Stimulated activated CD8-positive, alpha-beta memory T cell treated with anti-CD3 and anti-CD28 coated beads, Interleukin-7, amount 100 ng/mL, for 1 hour (primary cell): ENCODE measurements around the gene RPTOR.
"Not testable (repeated sequence)": the region's sequence is repeated elsewhere in the genome, so short reads cannot be mapped to it uniquely, and the experiment has no call there.

Experiments used
- DNase-seq, 2 donors: peaks; one replicate each; pipeline ENCODE4 v3.0.0-alpha.2; 2020; ENCODE audit warnings: low read depth in 2 of 2

The RPTOR gene

DNA sequence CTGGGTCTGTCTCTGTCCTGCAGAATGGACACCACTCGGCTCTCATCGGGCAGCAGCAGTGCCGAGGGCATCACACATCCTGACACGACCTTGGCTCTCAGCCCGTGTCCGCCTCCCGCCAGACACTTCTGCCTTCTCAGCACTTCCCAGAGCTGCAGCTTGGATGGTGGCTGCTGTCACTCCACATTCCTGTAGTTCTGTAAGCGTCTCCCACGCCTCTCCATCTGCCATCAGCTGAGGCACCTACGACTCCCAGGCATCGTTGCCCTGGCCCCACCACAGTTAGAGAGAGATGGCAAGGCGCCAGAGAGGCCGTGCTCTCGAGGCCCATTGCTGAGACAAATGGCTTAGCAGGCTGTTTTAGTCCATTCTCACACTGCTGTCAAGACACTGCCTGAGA, 251.1 kb downstream of the RPTOR start:
- no peak for DNase-seq

DNA sequence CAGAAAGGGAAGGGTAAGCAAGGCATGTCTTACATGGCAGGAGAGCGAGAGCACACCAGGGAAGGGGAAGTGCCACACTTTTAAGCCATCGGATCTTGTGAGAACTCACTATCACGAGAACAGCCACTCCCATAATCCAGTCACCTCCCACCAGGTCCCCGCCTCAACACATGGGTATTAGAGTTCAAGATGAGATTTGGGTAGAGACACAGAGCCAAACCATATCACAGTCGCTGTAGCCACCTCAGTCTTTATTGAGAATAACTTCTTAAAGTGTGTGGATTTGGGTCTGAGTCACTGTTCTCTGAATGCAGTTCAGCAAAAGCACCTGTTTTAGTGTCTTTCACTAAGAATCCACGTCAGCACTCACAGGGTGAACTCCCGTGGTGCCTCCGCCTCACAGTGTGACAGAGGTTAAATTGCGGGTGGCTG, 251.8 kb downstream of the RPTOR start:
- DNase-seq = no peak

DNA sequence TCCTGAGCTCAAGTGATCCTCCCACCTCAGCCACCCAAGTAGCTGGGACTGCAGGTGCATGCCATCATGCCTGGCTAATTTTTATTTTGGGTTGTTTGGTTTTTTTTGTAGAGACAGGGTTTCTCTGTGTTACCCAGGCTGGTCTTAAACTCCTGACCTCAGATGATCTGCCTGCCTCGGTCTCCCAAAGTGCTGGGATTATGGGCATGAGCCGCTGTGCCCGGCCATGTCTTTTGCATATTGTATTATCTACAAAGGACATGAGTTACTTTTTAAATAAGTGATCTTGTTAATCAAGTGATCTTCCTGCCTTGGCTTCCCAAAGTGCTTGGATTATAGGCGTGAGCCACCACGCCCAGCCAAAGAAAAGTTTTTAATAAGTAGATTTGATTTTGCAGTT, 252.6 kb downstream of the RPTOR start:
- DNase-seq = not testable (repeated sequence)

DNA sequence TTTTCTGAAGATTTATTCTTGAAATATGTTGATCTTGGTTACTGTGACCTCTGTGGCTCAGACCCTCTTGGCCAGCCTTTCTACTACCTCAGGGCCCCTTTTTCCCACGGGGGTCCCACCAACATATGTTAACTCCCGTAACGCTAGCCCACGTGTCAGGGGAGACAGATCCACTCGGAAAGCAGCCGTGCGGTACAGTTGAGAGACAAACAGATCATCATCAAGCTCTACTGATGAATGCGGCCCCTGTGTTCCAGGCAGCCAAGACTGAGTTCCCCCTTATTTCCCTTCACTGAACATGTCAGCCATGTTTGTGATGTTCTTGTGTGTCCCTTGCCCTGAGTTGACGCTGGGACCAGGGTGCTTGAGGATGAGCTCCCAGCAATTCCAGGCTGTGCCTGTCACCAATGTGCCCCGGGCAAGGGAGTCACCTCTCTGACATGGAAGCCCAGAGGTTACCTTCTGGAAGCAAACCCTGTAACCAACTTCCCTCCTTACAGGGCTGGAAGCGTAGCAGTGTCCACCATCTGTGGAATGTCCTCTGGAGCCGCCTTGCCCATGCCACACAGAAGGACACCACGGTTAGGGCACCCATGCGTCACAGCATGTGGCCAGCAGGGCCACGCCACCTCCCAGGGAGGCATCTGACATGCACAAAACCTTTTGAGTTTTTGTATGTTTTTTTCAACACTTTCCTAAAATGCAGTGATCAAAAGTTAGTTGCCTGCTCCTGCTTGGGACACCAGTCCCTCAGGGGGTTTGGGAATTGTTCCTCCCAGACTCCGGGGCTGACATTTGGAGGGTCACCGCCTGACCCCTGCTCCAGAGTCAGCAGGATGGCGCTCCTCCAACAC, 253.3 kb downstream of the RPTOR start:
- no peak for DNase-seq

DNA sequence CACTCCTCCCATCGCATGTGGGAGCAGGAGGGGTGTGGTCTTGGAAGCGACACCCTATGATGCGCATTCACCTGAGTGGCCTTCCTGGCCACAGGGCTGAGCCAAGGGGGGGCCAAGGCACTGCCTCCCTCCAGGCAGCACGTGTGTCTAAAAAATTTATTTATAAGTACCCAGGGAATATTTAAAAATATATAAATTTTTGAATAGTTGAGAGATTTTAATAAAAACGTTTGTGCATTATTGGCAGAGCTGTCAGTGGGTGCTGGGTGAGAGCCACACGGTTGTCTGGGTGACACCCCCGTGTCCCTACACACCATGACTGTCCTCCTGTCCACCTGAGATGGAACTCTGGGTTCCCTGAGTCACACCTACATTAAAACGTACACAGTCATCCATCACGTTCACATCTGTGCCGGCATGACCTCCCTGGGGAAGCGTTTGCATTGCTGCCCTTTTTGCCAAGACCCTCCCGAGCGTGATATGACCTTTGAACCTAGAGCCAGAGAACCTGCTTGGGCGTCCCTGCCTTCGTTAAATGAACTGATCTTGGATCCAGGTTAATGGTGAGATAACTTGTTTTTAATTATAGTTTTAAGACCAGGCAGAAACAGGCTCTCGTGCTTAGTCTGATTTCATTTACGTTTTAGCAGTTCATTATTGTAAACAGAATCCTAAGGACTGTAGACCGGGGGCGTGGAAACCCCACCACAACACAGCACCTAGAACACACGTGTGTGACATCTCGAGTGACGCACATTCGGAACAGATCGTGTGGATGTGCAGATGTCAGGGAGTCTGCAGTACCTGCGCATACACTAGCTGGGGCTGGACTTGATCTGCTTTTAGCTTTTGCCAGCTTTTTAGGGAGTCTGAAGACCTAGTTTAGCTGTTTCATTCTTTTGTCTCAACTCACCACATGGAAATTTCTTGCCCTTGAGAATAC, 254.2 kb downstream of the RPTOR start:
- no peak for DNase-seq

DNA sequence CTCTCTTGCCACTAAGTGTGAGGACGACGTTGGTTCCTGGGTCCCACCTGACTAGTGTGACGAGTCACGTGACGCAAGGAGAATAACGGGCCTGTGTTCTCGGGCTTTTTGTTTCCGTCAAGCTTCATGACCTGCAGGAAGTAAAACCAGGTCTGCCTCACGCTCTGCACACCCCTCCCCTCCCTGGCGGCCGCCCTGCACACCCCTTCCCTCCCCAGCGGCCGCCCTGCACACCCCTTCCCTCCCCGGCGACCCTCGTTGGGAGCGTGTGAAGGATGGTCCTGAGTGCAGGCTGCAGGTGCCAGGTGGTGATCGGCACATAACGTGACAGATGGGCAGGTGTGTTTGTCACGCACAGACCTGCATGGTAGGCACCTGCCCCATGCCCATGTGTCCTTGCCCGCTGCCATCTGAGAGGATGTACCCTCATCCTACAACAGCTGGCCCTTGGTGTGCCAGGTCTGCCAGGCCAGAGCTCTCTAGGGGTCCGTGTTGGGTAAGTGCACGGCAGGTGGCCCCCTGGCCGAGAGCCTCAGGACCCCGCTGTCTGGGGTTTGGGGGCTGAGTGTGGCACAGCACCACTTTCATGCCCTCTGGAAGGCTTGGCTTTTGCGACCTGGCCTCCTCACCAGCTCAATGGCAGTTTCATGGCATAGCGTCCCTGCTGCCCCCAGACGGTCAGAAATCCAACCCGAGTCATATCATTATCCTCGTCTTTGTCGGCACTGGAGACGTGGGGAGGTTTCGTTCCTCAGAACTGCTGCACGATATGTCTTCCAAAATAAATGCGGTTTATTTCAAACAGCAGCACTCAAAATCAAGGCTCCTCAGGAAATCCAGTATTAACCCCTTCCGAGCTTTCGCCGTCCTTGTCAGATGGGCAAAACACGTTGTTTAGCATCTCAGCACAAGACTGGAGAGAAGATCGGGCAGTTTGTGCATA, 255.2 kb downstream of the RPTOR start:
- DNase-seq = no peak

DNA sequence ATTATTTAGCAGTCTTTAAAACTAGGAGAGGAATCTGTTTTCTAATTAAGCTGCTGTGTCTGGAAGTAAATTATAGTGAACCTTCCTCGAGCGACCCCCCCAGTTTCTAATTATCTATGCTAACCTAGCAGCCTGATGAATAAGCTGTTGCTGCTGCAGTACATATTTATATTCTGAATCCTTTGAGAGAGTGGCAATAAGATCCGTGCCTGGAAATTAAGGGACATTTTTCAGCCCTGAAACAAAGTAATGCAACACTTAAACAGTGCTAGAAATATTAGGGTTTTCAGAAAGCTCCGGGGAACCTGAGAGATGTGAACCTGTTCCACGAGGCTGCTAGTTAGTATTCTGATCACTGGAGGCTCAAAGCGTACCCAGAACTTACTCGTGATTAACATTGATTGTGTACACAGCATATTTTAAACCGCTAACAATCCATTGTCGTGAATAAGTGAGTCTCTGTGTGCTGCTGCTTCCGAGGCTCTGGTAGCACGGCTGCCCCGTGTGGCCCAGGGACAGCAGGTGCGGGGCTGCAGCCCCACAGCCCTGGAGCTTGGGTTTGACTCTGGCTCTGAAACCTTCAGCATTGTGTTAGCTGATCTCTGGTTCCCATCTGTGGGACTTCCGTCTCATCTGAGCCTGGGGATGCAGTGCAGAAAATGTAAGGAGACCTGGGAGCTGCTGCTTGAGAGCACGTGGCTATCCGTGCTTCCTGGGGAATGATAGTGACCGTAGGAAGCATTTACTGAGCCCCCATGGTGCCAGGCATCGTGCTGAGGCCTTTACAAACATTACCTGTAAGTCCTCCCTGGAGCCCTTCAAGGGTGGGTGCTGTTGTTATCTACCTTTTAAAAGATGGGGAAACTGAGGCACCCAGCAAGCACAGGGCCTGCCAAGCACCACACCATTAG, 256.1 kb downstream of the RPTOR start:
- no peak for DNase-seq

DNA sequence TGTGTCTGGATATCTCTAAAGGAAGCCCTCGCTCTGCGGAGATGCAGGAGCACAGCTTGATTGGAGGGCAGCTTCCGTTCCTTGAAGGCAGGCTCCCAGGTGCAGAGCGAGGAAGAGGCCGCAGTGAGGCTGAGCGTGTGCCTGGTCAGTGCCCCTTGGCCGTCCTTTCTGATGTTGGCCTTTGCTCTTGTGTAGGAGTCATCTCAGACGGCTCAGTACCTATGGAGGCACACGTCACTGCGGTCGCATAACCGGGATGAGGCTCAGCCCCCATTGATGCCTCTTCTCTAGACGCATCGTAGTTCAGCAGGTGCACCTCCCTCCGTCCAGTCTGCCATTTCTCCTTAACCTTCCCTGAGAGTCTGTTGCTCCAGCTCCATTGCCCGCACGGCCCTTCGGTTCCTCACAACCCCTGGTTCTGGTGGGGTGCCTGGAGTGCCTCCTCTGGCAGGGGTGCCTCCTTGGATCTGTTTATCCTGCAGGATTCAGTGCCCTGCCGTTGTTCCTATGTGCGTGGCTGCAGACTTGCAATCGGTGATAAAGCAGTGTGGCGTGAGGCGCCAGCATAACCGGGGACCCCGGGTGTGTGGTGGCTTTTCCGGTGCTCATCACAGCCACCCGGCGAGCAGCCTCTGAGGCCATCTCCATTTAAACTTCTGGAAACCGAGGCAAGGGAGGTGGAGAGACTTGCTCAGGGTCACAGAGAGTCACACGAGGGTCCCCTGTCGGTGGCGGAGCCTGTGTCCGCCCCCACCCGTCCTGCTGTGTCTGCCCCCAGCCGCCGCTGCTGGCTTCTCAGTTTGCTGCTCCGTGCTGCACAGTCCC, 258.2 kb downstream of the RPTOR start:
- DNase-seq = no peak

DNA sequence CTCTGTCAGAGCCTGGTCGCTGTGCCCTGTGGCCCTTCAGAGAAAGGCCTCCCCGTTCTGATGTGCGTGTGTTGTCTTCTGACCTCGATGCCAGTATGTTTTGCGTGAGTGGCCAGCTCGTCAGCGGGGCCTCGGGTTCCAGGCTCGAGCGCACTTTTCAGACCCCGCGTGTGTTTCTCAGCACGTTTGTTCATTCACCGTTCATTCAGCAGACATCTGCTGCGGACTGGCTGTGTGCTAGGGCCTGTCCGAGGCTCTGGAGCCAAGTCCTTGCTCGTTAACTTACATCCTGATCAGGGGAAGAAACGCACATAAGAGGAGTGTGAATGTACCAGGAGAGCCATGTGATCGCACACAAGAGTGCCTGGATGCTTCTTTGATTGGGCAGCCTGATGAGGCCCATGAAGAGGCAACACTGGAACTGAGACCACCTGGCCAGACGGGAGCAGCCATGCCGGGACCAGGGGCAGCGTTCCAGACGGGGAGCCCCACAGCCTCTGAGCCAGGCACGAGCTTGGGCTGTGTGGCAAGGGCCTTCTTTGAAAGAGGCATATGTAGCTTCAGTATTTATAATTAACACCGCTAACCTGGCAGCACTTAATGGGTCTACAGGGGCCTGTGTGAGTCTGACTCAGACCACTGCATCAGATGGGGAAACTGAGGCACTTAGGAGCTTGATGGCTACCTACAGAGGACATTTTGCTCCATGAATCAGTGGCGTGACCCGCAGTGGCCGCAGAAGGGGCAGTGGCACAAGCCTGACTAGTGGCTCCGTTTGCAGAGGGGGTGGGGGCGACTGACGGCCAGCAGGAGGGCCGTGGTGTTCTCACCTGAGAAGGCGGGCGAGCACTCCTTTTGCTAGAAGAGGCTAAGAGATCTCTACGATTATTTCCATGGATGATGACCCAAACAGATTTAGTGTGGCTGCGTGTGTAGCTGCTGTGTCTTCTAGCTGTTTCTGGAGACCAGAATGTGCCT, 259.1 kb downstream of the RPTOR start:
- DNase-seq = no peak

DNA sequence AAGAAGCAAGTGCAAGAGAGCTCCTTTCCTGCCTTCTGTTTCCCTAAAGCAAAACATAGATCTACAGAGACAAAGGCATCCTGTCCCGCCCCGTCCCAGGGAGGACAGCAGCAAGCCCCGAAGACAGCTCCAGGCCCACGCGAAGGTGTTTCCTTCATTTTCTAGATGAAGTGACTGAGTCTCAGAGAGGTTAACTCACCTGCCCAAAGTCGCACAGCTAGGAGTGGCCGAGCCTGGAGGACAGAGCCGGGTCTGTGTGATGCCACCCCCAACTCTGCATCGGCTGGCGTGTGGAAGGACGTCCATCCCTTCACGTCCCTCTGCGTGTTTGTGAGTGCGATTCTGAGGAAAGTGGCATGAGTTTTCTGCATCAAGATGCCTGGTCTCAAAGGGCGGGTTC, 259.8 kb downstream of the RPTOR start:
- no peak for DNase-seq

DNA sequence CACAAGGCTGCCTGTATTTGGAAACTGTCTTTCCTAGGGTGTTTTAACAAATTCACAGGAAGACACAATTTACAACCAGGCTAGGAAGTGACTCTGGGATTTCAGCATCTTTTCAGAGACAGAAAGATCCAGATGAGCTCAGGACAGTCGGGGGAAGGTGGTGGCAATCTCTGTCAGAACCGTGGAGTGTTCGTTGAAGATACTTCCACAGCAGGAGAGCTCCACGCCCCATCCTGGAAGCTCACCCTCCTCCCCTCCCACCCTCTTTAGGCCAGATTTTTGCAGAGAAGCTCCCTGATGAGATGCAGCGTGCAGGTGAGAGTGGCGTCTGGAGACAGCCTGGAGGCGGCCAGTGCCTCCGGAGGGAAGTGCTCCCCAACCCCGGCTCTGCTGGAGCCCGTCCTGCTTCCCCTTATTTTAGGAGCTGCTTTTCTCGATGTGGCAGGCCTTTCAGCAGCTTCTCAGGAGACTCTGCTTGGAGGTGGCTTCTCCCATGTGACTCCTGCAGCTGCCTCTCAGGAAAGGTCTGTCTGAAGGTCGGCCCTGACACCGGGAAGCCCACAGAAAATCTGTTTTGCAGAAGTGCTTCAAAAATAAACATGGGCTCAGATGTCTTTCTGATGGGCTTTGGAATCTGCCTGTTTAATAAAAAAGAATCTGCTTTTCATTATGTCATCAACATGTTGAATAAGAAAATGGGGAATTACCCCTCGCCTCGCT, 260.6 kb downstream of the RPTOR start:
- DNase-seq = no peak

DNA sequence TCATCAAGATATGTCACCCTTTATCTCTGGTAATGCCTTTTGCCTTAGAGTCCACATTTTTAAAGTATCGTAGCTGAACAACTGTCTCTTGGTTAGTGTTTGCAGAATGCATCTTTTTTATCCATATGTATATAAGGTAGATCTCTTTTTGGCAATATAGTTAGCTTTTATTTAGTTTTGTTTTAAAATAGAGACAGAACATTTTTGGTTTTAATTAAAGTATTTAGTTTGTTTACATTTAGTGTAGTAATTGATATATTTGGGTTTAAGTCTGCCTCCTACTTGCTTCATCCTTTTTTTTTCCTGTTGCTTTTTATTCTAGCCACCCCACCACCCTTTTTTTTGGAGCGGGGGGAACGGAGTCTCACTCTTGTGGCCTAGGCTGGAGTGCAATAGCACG, 262.4 kb downstream of the RPTOR start:
- DNase-seq = no peak

DNA sequence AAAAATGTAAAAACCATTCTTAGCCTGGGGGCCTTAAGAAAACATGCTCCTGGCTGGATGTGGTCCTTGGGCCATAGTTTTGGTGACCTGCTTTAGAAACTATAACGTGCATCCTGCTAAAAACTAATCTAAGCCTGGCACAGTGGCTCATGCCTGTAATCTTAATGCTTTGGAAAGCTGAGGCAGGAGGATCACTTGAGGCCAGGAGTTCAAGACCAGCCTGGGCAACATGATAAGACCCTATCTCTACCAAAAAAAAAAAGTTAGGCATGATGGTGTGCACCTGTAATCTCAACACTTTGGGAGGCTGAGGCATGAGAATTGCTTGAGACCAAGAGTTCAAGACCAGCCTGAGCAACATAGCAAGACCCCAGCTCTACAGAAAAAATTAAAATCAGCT, 263.2 kb downstream of the RPTOR start:
- DNase-seq = no peak

DNA sequence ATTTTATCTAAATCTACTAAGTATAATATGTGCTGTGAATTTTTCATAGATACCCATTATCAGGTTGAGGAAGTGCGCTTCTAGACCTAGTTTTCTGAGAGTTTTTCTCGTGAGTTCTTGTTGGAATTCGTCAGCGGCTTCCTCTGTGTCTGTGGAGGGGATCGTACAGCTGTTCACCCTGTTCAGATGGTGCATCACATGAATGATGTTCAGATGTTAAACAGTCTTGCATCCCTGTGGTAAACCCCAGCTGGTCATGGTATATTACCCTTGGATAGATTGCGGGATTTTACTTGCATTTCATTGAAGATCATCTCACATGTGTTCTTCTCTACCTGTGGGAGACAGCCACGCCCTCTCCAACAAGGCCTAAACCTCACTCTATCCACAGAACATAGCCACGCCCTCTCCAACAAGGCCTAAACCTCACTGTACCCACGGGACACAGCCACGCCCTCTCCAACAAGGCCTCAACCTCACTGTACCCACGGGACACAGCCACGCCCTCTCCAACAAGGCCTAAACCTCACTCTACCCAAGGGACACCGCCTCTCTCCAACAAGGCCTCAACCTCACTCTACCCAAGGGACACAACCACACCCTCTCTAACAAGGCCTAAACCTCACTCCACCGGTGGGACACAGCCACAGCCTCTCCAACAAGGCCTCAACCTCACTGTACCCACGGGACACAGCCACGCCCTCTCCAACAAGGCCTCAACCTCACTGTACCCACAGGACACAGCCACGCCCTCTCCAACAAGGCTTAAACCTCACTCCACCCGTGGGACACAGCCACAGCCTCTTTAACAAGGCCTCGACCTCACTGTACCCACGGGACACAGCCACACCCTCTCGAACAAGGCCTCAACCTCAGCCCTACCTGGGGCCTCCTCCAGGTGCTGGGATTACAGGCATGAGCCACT, 266.8 kb downstream of the RPTOR start:
- DNase-seq = no peak

DNA sequence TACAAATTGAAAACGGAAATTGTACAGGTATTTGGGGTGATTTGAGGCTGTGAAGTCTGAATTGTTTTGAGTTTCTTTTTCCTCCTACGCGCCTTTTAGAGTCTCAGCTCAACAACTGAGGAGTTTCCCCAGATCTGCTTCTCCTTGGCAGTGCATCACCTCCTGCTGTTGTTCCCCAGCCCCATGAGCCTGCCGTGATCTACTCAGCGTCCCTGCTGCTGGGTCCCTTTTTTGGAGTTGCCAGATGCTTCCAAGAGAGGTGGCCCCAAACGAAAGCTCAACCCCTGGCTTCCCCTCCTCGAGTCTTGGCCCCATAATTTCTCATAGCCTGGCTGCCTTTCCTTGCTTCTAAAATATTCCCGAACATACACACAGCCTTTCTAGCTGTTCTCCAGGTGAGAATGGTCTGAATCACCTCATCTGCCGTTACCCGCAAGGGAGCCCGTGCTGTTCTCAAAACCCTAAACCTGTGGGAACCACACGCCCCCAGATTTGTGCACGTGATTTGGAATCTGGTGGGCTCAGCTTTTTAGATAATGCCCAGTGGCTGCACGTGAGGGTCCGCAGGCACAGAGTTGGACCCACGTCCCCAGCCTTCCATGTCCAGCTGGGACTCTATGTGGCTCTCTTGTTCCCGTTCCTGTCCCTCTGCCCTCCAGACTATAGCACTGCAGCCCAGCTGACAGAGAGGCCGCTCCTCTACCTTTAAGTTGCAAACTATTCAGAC, 267.9 kb downstream of the RPTOR start:
- DNase-seq = no peak

DNA sequence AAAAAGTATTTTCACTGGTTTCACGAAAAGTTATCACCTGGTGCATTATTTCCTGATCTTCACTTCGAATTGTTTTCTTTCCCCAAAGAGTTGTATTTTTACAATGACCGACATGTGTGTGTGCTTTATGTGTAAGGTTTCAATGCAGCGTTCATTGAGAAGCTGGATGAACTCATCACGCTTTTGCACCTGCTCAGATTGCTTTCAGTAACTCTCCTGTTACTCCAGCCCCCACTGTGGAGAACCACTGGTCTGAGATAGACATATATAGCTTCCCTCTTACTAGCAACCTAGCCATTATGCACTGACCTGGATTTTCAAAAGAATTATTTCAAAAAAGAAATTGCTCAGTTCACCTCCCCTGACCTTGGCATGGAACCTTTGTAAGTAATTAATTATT, 268.7 kb downstream of the RPTOR start:
- DNase-seq = no peak
